ENCODE data around the gene TBX10.

GRCh38 chr11:67613960-67614715, 25.4 kb downstream of the TBX10 start:
- peak in 2 of 3 experiments; percentile 77 to 79; a peak in 3 of 4 replicates for TF ChIP-seq CTCF (IDR thresholded peaks at IDR 0.05; ENCODE audit: control extremely low read depth in 1 of 3, insufficient read depth in 1 of 3, low read depth in 1 of 3, low read length in 3 of 3)
- TF ChIP-seq MAX (IDR thresholded peaks at IDR 0.05): 0 out of 2 replicates have a peak, but pooled peaks have one; percentile 11
- TF ChIP-seq RAD21 (IDR thresholded peaks at IDR 0.05 in 1 of 2, conservative IDR thresholded peaks at IDR 0.05 in 1 of 2; ENCODE audit: low read depth in 2 of 2, low read length in 2 of 2): peak; percentile 24 to 45
- no peak for TF ChIP-seq POLR2AphosphoS5 (IDR thresholded peaks at IDR 0.05; ENCODE audit: low read depth, low read length)
- TF ChIP-seq CHD1 (IDR thresholded peaks at IDR 0.05; ENCODE audit: low read depth, low read length): no peak
- TF ChIP-seq CREB1 (IDR thresholded peaks at IDR 0.05): no peak
- TF ChIP-seq EP300 (IDR thresholded peaks at IDR 0.05; ENCODE audit: borderline replicate concordance in 1 of 2, low read depth in 2 of 2, low read length in 2 of 2): no peak
- no peak for TF ChIP-seq USF2 (IDR thresholded peaks at IDR 0.05; ENCODE audit: low read length)
- TF ChIP-seq JUND (IDR thresholded peaks at IDR 0.05; ENCODE audit: low read length): no peak
- no peak for TF ChIP-seq EZH2 (IDR thresholded peaks at IDR 0.05; ENCODE audit: low read depth, low read length, severe bottlenecking)
- no peak for TF ChIP-seq ASH2L (IDR thresholded peaks at IDR 0.05; ENCODE audit: low read length)
